ENCODE measurements around the gene PRICKLE1.

PRICKLE1 gene

GRCh38 chr12:42589465-42590329 lies at the start of gene PRICKLE1:
Gene PRICKLE1 (minus strand): TSS chr12:42589746. CDS start chr12:42472516, 117,230 bp downstream.
- DNase-seq = peak; percentile 59

GRCh38 chr12:42638697-42639096 lies 49.2 kb upstream of the PRICKLE1 start:
- no peak for DNase-seq

GRCh38 chr12:42638011-42638410 lies 48.5 kb upstream of the PRICKLE1 start:
- no peak for DNase-seq

- DNase-seq = no peak
Measured at GRCh38 chr12:42636993-42637392, 47.4 kb upstream of the PRICKLE1 start.

GRCh38 chr12:42633594-42633993 lies 44.0 kb upstream of the PRICKLE1 start:
- no peak for DNase-seq

- peak; percentile 40 for DNase-seq
Measured at GRCh38 chr12:42631513-42631912, 42.0 kb upstream of the PRICKLE1 start.

- DNase-seq = no peak
Measured at GRCh38 chr12:42630314-42630713, 40.8 kb upstream of the PRICKLE1 start.

GRCh38 chr12:42627151-42627550 lies 37.6 kb upstream of the PRICKLE1 start:
- DNase-seq = no peak

GRCh38 chr12:42625611-42626010 lies 36.1 kb upstream of the PRICKLE1 start:
- DNase-seq = no peak

GRCh38 chr12:42617622-42618021 lies 28.1 kb upstream of the PRICKLE1 start:
- no peak for DNase-seq

GRCh38 chr12:42615006-42615405 lies 25.5 kb upstream of the PRICKLE1 start:
- DNase-seq = no peak

GRCh38 chr12:42612231-42612613 lies 22.7 kb upstream of the PRICKLE1 start:
- no peak for DNase-seq

GRCh38 chr12:42611571-42612230 lies 22.2 kb upstream of the PRICKLE1 start:
- no peak for DNase-seq

GRCh38 chr12:42609605-42610004 lies 20.1 kb upstream of the PRICKLE1 start:
- DNase-seq = no peak

GRCh38 chr12:42608196-42608825 lies 18.8 kb upstream of the PRICKLE1 start:
- no peak for DNase-seq

GRCh38 chr12:42607584-42608058 lies 18.1 kb upstream of the PRICKLE1 start:
- no peak for DNase-seq

- DNase-seq = no peak
Measured at GRCh38 chr12:42606471-42606870, 16.9 kb upstream of the PRICKLE1 start.

- no peak for DNase-seq
Measured at GRCh38 chr12:42605685-42606084, 16.1 kb upstream of the PRICKLE1 start.

- no peak for DNase-seq
Measured at GRCh38 chr12:42603246-42603990, 13.9 kb upstream of the PRICKLE1 start.

GRCh38 chr12:42593874-42594273 lies 4.3 kb upstream of the PRICKLE1 start:
- no peak for DNase-seq

- DNase-seq = no peak
Measured at GRCh38 chr12:42590330-42590934, 886 bp upstream of the PRICKLE1 start.

Measured in suppressor macrophage treated with lipopolysaccharide for 4 hours (primary cell).